GM19239 (cell line): ENCODE results near the gene GFRA3.

ENCODE experiments used
- DNase-seq: peaks from one replicate; pipeline ENCODE4 v3.0.0; 2011; ENCODE audit warnings: low spot score; ENCODE audit not compliant: insufficient read length
- FAIRE-seq: peaks from 2 replicates; lab custom pipeline; 2011; peaks lifted over from hg19 to GRCh38; lab: Jason Lieb, UNC

The GFRA3 gene

GRCh38 chr5:138210985-138211384, 63.4 kb downstream of the GFRA3 start:
- FAIRE-seq (no peak), DNase-seq (no peak)
